ENCODE data around the gene ATOH8.

The ATOH8 gene

GRCh38 chr2:85786444-85786843 is 32.7 kb downstream of the ATOH8 start:
- no peak for DNase-seq (ENCODE audit: low spot score)

DNA sequence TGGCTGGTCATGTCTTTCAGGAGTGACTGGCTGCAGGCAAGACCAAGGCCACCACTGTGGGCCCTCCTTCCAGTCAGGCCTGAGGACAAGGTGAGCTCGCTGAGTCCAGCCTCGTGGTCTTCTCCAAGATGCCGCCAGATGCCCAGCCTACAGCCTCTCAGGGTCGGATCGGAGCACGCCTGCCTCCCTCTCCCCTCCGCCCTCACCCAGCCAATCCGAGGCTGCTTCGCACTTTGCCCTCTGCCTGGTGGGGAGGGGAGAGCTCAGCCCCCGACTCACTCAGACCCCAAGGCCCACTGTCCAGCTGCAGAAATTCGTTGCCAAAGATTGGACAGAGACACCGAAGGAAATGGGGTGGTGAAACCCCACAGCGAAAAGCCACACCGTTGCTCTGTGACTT is 33.1 kb downstream of the ATOH8 start:
- DNase-seq (ENCODE audit: low spot score): no peak

GRCh38 chr2:85787282-85787980 is 33.6 kb downstream of the ATOH8 start:
- no peak for DNase-seq (ENCODE audit: low spot score)

DNA sequence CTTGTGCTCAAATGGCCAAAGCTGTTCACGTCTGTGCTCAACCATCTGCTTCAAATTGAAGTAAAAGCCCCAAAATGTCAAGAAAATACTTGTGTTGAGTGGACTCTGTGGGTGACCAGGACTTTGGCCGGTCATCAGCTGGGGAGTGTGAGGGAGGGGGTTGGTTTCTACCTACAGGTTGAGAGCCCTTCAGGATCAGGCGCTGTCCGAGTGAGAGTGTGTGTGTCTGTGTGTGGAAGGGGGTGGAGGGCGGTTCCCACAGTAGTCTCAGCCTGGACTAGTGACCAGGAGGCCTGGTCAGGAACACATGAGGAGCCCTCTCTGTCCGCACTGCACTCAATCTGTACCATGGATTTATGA is 34.2 kb downstream of the ATOH8 start:
- no peak for DNase-seq (ENCODE audit: low spot score)

DNA sequence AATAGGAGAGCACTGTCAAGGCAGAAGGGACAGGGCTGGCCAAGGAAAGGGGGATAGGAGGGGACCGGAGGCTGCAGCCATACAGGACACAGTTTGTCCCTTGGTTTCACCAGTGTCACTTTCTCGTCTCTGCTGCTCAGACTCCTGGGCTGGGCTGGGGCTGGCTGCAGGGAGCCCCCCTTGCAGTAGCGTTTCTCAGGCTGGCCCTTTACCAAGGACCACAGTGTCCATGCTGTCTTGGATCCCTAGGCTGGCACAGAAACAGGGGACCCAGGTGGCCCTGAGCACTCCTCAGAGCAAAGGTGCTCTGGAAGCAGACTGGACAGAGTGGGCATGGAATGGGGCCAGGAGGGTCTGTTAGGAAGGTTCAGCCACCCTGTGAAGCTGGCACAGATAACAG is 34.8 kb downstream of the ATOH8 start:
- DNase-seq (ENCODE audit: low spot score): no peak

DNA sequence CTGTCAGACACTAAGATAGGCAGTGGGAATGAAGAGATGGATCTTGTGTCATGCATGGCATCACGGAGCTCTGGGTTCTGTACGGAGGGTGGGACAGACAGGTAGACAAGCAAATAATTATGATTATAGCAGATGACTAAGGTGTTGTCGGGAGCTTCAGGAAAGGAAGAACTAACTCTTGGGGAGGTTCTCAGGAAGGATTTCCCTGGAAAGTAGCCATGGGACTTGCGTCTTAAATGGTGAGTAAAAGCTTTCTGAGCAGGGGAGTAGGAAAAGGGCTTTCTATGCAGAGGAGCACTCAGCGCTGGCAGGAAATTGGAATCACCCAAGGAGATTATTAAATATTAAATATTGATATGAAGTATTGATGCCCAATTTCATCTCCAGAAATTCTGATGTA is 35.5 kb downstream of the ATOH8 start:
- no peak for DNase-seq (ENCODE audit: low spot score)

DNA sequence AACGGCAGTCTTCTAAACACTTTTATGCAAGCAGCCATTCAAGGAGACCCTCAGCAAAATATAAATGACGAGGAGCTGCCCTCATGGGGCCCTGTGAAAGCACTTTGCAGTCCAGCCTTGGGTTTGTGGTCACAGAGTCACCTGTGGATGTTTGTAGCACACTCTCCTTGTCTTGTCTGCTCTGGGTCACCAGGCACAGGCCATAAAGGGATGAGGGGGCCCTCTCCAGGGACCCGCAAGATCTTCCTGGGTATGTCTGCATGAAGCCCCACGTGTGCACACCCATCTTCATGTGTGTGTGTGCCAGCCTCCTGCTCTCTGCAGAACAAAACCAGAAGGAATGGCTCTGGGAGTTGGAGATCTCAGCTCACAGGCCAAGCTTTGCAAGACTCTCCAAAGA is 36.2 kb downstream of the ATOH8 start:
- DNase-seq (ENCODE audit: low spot score): no peak

- no peak for DNase-seq (ENCODE audit: low spot score)
Observed at GRCh38 chr2:85790499-85791188, 36.9 kb downstream of the ATOH8 start.

GRCh38 chr2:85791704-85792565 is 38.1 kb downstream of the ATOH8 start:
- DNase-seq (ENCODE audit: low spot score): no peak

GRCh38 chr2:85792783-85793441 is 39.1 kb downstream of the ATOH8 start:
- DNase-seq (ENCODE audit: low spot score): no peak

GRCh38 chr2:85793584-85793983 is 39.8 kb downstream of the ATOH8 start:
- DNase-seq (ENCODE audit: low spot score): no peak

- DNase-seq (ENCODE audit: low spot score): peak; percentile 87
Observed at GRCh38 chr2:85794038-85794441, 40.2 kb downstream of the ATOH8 start.

DNA sequence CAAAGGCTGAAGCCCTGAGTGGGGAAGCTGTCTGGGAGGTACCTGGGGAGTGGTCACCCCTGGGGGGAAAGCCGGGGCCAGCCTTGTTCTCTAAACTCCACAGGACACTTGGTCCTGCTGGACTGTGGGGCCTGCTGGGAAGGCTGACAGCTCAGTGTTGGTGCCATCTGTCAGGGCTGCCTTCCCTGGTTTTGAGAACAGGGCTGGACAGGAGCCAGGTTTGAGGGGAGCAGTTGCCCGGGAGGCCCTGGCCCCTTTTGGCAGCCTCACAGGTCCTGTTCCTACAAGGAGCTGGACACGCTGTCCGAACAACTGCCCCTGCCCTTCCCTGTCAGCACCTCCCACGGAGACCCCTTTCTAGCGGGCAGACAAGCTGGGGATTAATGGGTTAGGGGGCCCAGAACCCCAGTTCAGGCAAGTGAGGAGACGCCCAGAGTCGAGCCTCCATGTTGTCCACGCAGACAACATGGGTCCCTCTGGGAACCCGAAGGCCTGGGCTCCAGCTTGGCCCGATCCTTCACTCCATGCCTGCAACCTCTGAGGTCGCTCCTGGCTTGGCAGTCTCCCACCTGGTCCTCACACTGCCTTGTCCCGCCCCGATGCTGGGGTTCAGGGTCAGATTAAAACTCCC is 40.8 kb downstream of the ATOH8 start:
- DNase-seq (ENCODE audit: low spot score): peak; percentile 29

DNA sequence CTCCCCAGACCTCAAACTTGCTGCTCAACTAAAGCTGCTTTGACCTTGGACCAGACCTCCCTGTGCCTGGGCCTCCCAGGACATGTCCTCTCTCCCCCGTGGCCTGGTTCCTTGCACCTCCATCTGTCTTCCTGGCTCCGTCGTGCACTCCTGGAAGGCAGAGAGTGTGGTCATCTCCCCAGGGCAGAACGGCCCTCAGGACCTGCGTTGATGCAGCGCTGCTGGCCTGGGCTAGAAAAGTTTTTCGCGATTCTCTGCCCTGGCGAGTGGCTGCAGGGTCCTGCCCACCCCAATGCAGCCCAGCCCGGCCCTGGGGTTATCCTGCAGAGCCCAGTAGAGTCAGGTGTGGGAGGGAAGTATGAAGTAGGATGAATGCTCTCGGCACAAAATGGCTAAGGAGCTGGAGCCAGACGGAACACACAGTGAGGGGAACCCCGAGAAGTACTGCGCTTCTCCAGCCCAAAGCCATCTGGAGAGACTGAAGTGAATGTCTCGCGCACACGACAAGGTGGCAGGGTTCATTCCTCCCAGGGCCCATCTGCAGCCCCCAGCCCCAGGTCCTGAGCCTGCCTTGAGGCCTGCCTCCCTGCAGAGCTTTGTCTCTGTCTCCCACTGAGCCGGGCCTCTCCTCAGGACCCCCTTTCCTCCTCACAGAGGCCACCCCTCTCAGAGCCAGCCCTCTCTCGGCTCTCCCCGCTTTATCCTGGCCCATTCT is 41.7 kb downstream of the ATOH8 start:
- no peak for DNase-seq (ENCODE audit: low spot score)

DNA sequence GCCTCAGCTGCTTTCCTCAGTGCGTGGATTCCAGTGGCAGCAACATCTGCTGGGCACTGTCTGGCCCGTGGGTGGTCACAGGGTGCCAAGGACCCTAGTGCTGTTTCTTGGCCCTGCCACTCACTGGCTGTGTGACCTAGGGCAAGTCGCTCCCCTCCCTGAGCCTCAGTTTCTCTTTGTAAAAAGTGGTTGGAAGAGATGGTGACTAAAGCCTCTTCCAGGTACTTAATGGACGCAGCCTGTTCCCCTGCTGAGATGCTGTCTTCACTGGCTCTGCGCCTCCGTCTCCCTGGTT is 42.2 kb downstream of the ATOH8 start:
- DNase-seq (ENCODE audit: low spot score): no peak

GRCh38 chr2:85796341-85797262 is 42.8 kb downstream of the ATOH8 start:
- DNase-seq (ENCODE audit: low spot score): peak; percentile 88

DNA sequence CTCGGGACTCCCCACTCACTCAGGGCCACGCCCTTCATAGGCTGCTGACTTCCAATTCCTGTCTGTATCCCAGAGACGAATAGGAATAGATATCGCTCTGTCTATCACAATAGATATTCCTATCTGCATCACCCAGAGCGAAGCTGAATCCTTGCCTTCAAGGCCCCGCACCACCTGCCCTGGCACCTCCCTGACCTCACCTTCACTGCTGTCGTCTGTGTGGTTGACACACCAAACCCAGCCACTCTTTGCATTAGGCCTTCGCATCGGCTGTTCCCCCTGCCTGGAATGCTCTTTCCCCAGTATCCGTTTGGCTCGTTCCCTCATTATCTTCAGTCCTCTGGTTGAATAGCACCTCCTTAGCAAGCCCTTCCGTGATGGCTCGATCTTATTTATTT is 43.5 kb downstream of the ATOH8 start:
- DNase-seq (ENCODE audit: low spot score): no peak

- peak; percentile 73 for DNase-seq (ENCODE audit: low spot score)
Observed at GRCh38 chr2:85797921-85798320, 44.1 kb downstream of the ATOH8 start.

GRCh38 chr2:85799215-85799956 is 45.6 kb downstream of the ATOH8 start:
- no peak for DNase-seq (ENCODE audit: low spot score)

GRCh38 chr2:85800586-85800985 is 46.8 kb downstream of the ATOH8 start:
- DNase-seq (ENCODE audit: low spot score): no peak
